Transverse colon (tissue), 4 donors: ENCODE data around the gene STRIP2. TPM values are rescaled to one million over a fixed set of nuclear protein-coding genes. Genes with fewer than 3 reads are reported as not detected.
"Not testable (repeated sequence)": the region's sequence is repeated elsewhere in the genome, so short reads cannot be mapped to it uniquely, and the experiment has no call there.

ENCODE experiments used
- DNase-seq: peaks from one replicate; pipeline ENCODE4 v3.0.0-alpha.2; 2019
- H3K27ac ChIP-seq, 4 donors: fragments of 200-600 bp; sonication (generic); 2 replicates each; pipeline ENCODE4 v1.5.1; 2016 to 2018; ENCODE audit warnings: inconsistent platforms in 4 of 4
- H3K27me3 ChIP-seq: fragments of 200-600 bp; sonication (generic); 2 replicates; pipeline ENCODE4 v1.5.1; 2017; ENCODE audit warnings: inconsistent platforms
- H3K36me3 ChIP-seq, 4 donors: fragments of 200-600 bp; sonication (generic); 2 replicates each; pipeline ENCODE4 v1.5.1; 2017 to 2019; ENCODE audit warnings: inconsistent platforms in 4 of 4
- H3K4me1 ChIP-seq, 4 donors: fragments of 200-600 bp; sonication (generic); 2 replicates each; pipeline ENCODE4 v1.5.1; 2017 to 2020; ENCODE audit warnings: inconsistent platforms in 4 of 4
- H3K4me3 ChIP-seq, 4 donors: fragments of 200-600 bp; sonication (generic); 1 replicate in 1 of 4; 2 replicates in 3 of 4; pipeline versions ENCODE4 v1.5.1 to v1.6.1; 2017 to 2019; ENCODE audit warnings: inconsistent platforms in 4 of 4
- H3K9me3 ChIP-seq, 2 donors: fragments of 200-600 bp; sonication (generic); 2 replicates each; pipeline ENCODE4 v1.5.1; 2017 to 2019; ENCODE audit warnings: inconsistent platforms in 2 of 2
- CTCF ChIP-seq, 5 experiments: fragments of 200-600 bp in 3 of 5; fragments of 450-650 bp in 2 of 5; sonication (generic) in 3 of 5; IDR thresholded peaks; 1 replicate in 2 of 5; 2 replicates in 3 of 5; pipeline ENCODE4 v1.5.1; 2016 to 2017; ENCODE audit warnings: antibody characterized with exemption in 5 of 5, inconsistent platforms in 3 of 5, mild to moderate bottlenecking in 2 of 5, moderate library complexity in 1 of 5
- EP300 ChIP-seq: sonication (generic); formaldehyde crosslinking; IDR thresholded peaks from one replicate; pipeline ENCODE4 v1.6.1; 2017; ENCODE audit warnings: antibody characterized with exemption, low read depth
- POLR2A ChIP-seq: fragments of 450-650 bp; IDR thresholded peaks from one replicate; pipeline ENCODE4 v1.6.1; 2016; ENCODE audit warnings: antibody characterized with exemption, mild to moderate bottlenecking, moderate library complexity
- POLR2AphosphoS5 ChIP-seq, 3 donors: sonication (generic); formaldehyde crosslinking; IDR thresholded peaks; one replicate each; pipeline ENCODE4 v1.6.1; 2016; ENCODE audit warnings: antibody characterized with exemption in 3 of 3
- WGBS, 2 donors: methylation state at CpG; one replicate each; pipeline ENCODE4 v1.1.5; 2018; ENCODE audit warnings: low coverage in 1 of 2; 5-methylcytosine and 5-hydroxymethylcytosine counted together
- in situ Hi-C, 4 donors: fragments of 200-750 bp; cut with MboI; loops; one replicate each; pipeline versions ENCODE4 v1.15.0 to v1.15.1; 2017; ENCODE audit warnings: low sequenced_read_pairs in 3 of 4, low pct_ligation_motif_present in 1 of 4, low pct_unique_long_range_greater_than_20kb in 1 of 4
- intact Hi-C: fragments of 100-400 bp; cut with DNase I; formaldehyde crosslinking; loops from one replicate; pipeline ENCODE4 v1.15.1; 2023; ENCODE audit warnings: low total_unique reads
- total RNA-seq, 4 donors: library from RNA; depleted of rRNA; stranded (reverse); fragments of >200 nt; gene quantifications; one replicate each; pipeline ENCODE4 v1.1.0, GENCODE V29; 2016

Gene STRIP2
- total RNA-seq, 4 donors from 2014 or later: 0.82 to 1.1 TPM; not detected in 2

- TF ChIP-seq CTCF (IDR thresholded peaks at IDR 0.05): no peak
- TF ChIP-seq POLR2A: no peak
- TF ChIP-seq EP300: no peak
- no peak for TF ChIP-seq POLR2AphosphoS5 (IDR thresholded peaks at IDR 0.05)
- H3K27ac ChIP-seq: no peak overlapping the region
- in situ Hi-C loops: loop anchor here (10.0 to 25.0 kb wide), 3 partner anchors 97 to 259 kb away; no protein-coding TSS in a partner anchor
- H3K4me3 ChIP-seq: no peak overlapping the region
- no peaks in the 10 kb centered on the region for H3K27me3 ChIP-seq
- H3K36me3 ChIP-seq: no peaks in the 10 kb centered on the region
- no peaks in the 10 kb centered on the region for H3K9me3 ChIP-seq
- intact Hi-C loops: loop anchor here (5.0 kb wide), 1 partner anchor 104 kb away; no protein-coding TSS in a partner anchor
- H3K4me1 ChIP-seq: peaks cover 0 to 5% (median 0%) of the 10 kb centered on the region in 4 donors
- DNase-seq: no peak
Observed at GRCh38 chr7:129471402-129471827, 37.2 kb downstream of the STRIP2 start.

GRCh38 chr7:129475931-129476330 is 41.7 kb downstream of the STRIP2 start:
- 98% methylated on average over 13 of the region's 27 CpGs; no CpG with 5 or more reads in 1 of the 2 donors for WGBS, 2 donors
- H3K9me3 ChIP-seq, DNase-seq, H3K27me3 ChIP-seq, H3K4me3 ChIP-seq, H3K4me1 ChIP-seq, H3K27ac ChIP-seq, H3K36me3 ChIP-seq, intact Hi-C loops: not testable (repeated sequence)
- in situ Hi-C loops: loop anchor here in 1 of 4 donors (10.0 kb wide), 1 partner anchor 101 kb away; no protein-coding TSS in a partner anchor

GRCh38 chr7:129476398-129476797 is 42.2 kb downstream of the STRIP2 start:
- H3K4me1 ChIP-seq, H3K9me3 ChIP-seq, H3K27me3 ChIP-seq, H3K27ac ChIP-seq, DNase-seq, H3K36me3 ChIP-seq, intact Hi-C loops, H3K4me3 ChIP-seq: not testable (repeated sequence)
- 96% methylated on average over 9 of the region's 27 CpGs; no CpG with 5 or more reads in 1 of the 2 donors for WGBS, 2 donors
- in situ Hi-C loops: loop anchor here in 1 of 4 donors (10.0 kb wide), 1 partner anchor 102 kb away; no protein-coding TSS in a partner anchor

GRCh38 chr7:129479831-129480230 is 45.6 kb downstream of the STRIP2 start:
- no peak for DNase-seq
- Histone ChIP-seq H3K4me3 (no peak overlapping the region), H3K27me3 (no peaks in the 10 kb centered on the region), H3K36me3 (no peaks in the 10 kb centered on the region), H3K27ac (no peak overlapping the region), H3K9me3 (no peaks in the 10 kb centered on the region), H3K4me1 (no peaks in the 10 kb centered on the region)
- in situ Hi-C loops: loop anchor here in 1 of 4 donors (10.0 kb wide), 1 partner anchor 105 kb away; no protein-coding TSS in a partner anchor
- WGBS, 2 donors: 100% methylated on average over 1 of the region's 1 CpG
- intact Hi-C loops: no loop called here
- TF ChIP-seq POLR2A (no peak), POLR2AphosphoS5 (IDR thresholded peaks at IDR 0.05) (no peak), CTCF (IDR thresholded peaks at IDR 0.05) (no peak), EP300 (no peak)

- in situ Hi-C loops: no loop called here
- 94 to 100% methylated on average over 2 to 6 of the region's 6 CpGs for WGBS, 2 donors
- Histone ChIP-seq H3K4me3 (no peak overlapping the region), H3K36me3 (no peaks in the 10 kb centered on the region), H3K27ac (no peak overlapping the region), H3K27me3 (no peaks in the 10 kb centered on the region), H3K4me1 (no peaks in the 10 kb centered on the region), H3K9me3 (no peaks in the 10 kb centered on the region)
- intact Hi-C loops: no loop called here
- DNase-seq: no peak
- TF ChIP-seq CTCF (IDR thresholded peaks at IDR 0.05): no peak
Observed at GRCh38 chr7:129480674-129481363, 46.6 kb downstream of the STRIP2 start.

- H3K4me3 ChIP-seq, H3K27me3 ChIP-seq, H3K4me1 ChIP-seq, intact Hi-C loops, in situ Hi-C loops, H3K27ac ChIP-seq, H3K9me3 ChIP-seq, DNase-seq, H3K36me3 ChIP-seq: not testable (repeated sequence)
- WGBS, 2 donors: 96 to 98% methylated on average over 6 of the region's 6 CpGs
Observed at GRCh38 chr7:129481376-129481775, 47.1 kb downstream of the STRIP2 start.
